T-helper 22 cell (primary cell): Measurements from ENCODE around the gene CDV3.
"Not testable (repeated sequence)": the region's sequence is repeated elsewhere in the genome, so short reads cannot be mapped to it uniquely, and the experiment has no call there.

Experiments
- DNase-seq: peaks from one replicate; pipeline ENCODE4 v3.0.0-alpha.2; 2020; ENCODE audit warnings: low read depth

CDV3 gene

GRCh38 chr3:133573629-133574194, at the start of gene CDV3:
Gene CDV3 (plus strand): TSS chr3:133573686. CDS start chr3:133574045, 359 bp downstream.
- no peak for DNase-seq

GRCh38 chr3:133523758-133524157, 49.7 kb upstream of the CDV3 start:
- DNase-seq, result not testable (repeated sequence)

GRCh38 chr3:133525435-133525834, 48.1 kb upstream of the CDV3 start:
- no peak for DNase-seq

GRCh38 chr3:133527081-133527715, 46.3 kb upstream of the CDV3 start:
- DNase-seq, result no peak

- DNase-seq, result no peak
These were observed 43.7 kb upstream of the CDV3 start for GRCh38 chr3:133529809-133530208.

GRCh38 chr3:133531981-133532380, 41.5 kb upstream of the CDV3 start:
- DNase-seq, result no peak

- DNase-seq, result no peak
These were observed 40.5 kb upstream of the CDV3 start for GRCh38 chr3:133532951-133533350.

GRCh38 chr3:133535971-133536881, 37.3 kb upstream of the CDV3 start:
- DNase-seq, result no peak

- not testable (repeated sequence) for DNase-seq
These were observed 36.4 kb upstream of the CDV3 start for GRCh38 chr3:133537131-133537530.

GRCh38 chr3:133538154-133538553, 35.3 kb upstream of the CDV3 start:
- DNase-seq, result no peak

- no peak for DNase-seq
These were observed 32.4 kb upstream of the CDV3 start for GRCh38 chr3:133540896-133541674.

GRCh38 chr3:133542871-133543270, 30.6 kb upstream of the CDV3 start:
- DNase-seq, result no peak

GRCh38 chr3:133544983-133545382, 28.5 kb upstream of the CDV3 start:
- DNase-seq, result not testable (repeated sequence)

- DNase-seq, result no peak
These were observed 25.9 kb upstream of the CDV3 start for GRCh38 chr3:133547432-133548041.

GRCh38 chr3:133548090-133548489, 25.4 kb upstream of the CDV3 start:
- no peak for DNase-seq

GRCh38 chr3:133549565-133549964, 23.9 kb upstream of the CDV3 start:
- no peak for DNase-seq

GRCh38 chr3:133551589-133551988, 21.9 kb upstream of the CDV3 start:
- not testable (repeated sequence) for DNase-seq

GRCh38 chr3:133561679-133562078, 11.8 kb upstream of the CDV3 start:
- no peak for DNase-seq

- no peak for DNase-seq
These were observed 11.1 kb upstream of the CDV3 start for GRCh38 chr3:133562376-133562775.

GRCh38 chr3:133563186-133563591, 10.3 kb upstream of the CDV3 start:
- no peak for DNase-seq

GRCh38 chr3:133563816-133564215, 9.7 kb upstream of the CDV3 start:
- no peak for DNase-seq
